Psoas muscle (tissue), 8 donors: Measurements from ENCODE around the gene VTN. TPM values are rescaled to one million over a fixed set of nuclear protein-coding genes. Genes with fewer than 3 reads are reported as not detected.

Experiments
- ATAC-seq, 4 donors: fragments of 200-7000 bp; cut with Tn5 transposase; one replicate each; pipeline ENCODE4 v1.9.1; 2020; ENCODE audit warnings: moderate library complexity in 3 of 4, mild to moderate bottlenecking in 2 of 4
- DNase-seq, 2 donors: peaks; one replicate each; pipeline ENCODE4 v3.0.0-alpha.2; 2020
- H3K27ac ChIP-seq: fragments of 200-600 bp; one replicate; pipeline ENCODE4 v1.8.0; 2022
- H3K27me3 ChIP-seq, 3 donors: fragments of 200-600 bp in 1 of 3; one replicate each; pipeline versions ENCODE4 v1.6.1 to v1.8.0; 2013 to 2022; ENCODE audit warnings: low read length in 2 of 3, mild to moderate bottlenecking in 2 of 3, moderate library complexity in 1 of 3; ENCODE audit not compliant: insufficient read depth in 3 of 3
- H3K36me3 ChIP-seq, 2 donors: fragments of 200-600 bp in 1 of 2; one replicate each; pipeline versions ENCODE4 v1.6.1 to v1.8.0; 2013 to 2022; ENCODE audit warnings: low read depth in 1 of 2, mild to moderate bottlenecking in 1 of 2, moderate library complexity in 1 of 2; ENCODE audit not compliant: insufficient read depth in 1 of 2
- H3K4me1 ChIP-seq: fragments of 200-600 bp; one replicate; pipeline ENCODE4 v1.8.0; 2022
- H3K4me3 ChIP-seq: fragments of 200-600 bp; one replicate; pipeline ENCODE4 v1.8.0; 2022; ENCODE audit warnings: mild to moderate bottlenecking
- H3K9me3 ChIP-seq: fragments of 200-600 bp; one replicate; pipeline ENCODE4 v1.8.0; 2022
- CTCF ChIP-seq: fragments of 200-600 bp; IDR thresholded peaks from one replicate; pipeline ENCODE4 v1.8.0; 2022; ENCODE audit warnings: antibody characterized with exemption
- WGBS, 3 donors: extraction: QIAGEN DNeasy Blood & Tissue Kit; methylation state at CpG; one replicate each; pipeline versions ENCODE4 v1.1.6 to v1.1.7; 2013; 5-methylcytosine and 5-hydroxymethylcytosine counted together
- intact Hi-C, 2 donors: fragments of 100-400 bp; cut with DNase I; formaldehyde crosslinking; loops; one replicate each; pipeline versions ENCODE4 v1.11.0 to v1.14.2; 2022
- polyA plus RNA-seq, 3 donors: library from polyadenylated mRNA; stranded (reverse); fragments of 200-250 nt; gene quantifications; one replicate each; pipeline ENCODE4 v1.2.3, GENCODE V29; 2013
- total RNA-seq, 4 donors: library from RNA; stranded (reverse); fragmentation: NEBNext Ultra II Directional in 2 of 4; extraction: Animal tissue kit (Norgen Biotek cat#: 25700) in 2 of 4; gene quantifications; one replicate each; pipeline versions ENCODE4 v1.2.1 to v1.2.4, GENCODE V29; 2021 to 2023
- donor health status: healthy with polysubstance abuse.
- donor health status: DM: no; HTN: no; CAD: no; lungs with moderate emphysema.
- donor health status: Bipolar disorder and iron deficiency.
- donor health status: healthy.
- donor health status: DM: yes; HTN: yes; CAD: no.
- donor health status: DM: no; HTN: no; CAD: no.
- donor health status: DM: no; HTN: no; CAD: no.
- donor health status: DM: yes; HTN: yes; CAD: no.

VTN gene
- total and polyA plus RNA-seq, 7 donors, result 0.06 to 1.2 (median 0.18) TPM; not detected in 2

- H3K9me3 ChIP-seq, result no peaks in the 10 kb centered on the region
- no peak overlapping the region for H3K27ac ChIP-seq
- no peak overlapping the region for H3K4me3 ChIP-seq
- no peak for ATAC-seq
- no peak for TF ChIP-seq CTCF
- peaks cover 3 to 57% of the 10 kb centered on the region in 2 donors for H3K36me3 ChIP-seq
- DNase-seq, result no peak
- 88 to 92% (median 89%) methylated on average over 1 of the region's 1 CpG for WGBS, 3 donors
- no peaks in the 10 kb centered on the region for H3K4me1 ChIP-seq
- H3K27me3 ChIP-seq, result no peaks in the 10 kb centered on the region
- intact Hi-C loops, result no loop called here
Measured at GRCh38 chr17:28390984-28391383, 20.9 kb upstream of the VTN start.

GRCh38 chr17:28390563-28390962 lies 20.5 kb upstream of the VTN start:
- Histone ChIP-seq H3K9me3 (no peaks in the 10 kb centered on the region), H3K36me3 (peaks cover 3 to 53% of the 10 kb centered on the region in 2 donors), H3K27me3 (no peaks in the 10 kb centered on the region), H3K27ac (no peak overlapping the region), H3K4me3 (no peak overlapping the region), H3K4me1 (no peaks in the 10 kb centered on the region)
- whole genome bisulfite sequencing, 3 donors, result 88 to 89% (median 89%) methylated on average over 2 of the region's 2 CpGs
- DNase-seq (no peak), ATAC-seq (no peak)
- no peak for TF ChIP-seq CTCF
- intact Hi-C loops, result no loop called here

GRCh38 chr17:28390141-28390540 lies 20.0 kb upstream of the VTN start:
- intact Hi-C loops, result no loop called here
- TF ChIP-seq CTCF, result no peak
- Histone ChIP-seq H3K27ac (no peak overlapping the region), H3K9me3 (no peaks in the 10 kb centered on the region), H3K27me3 (no peaks in the 10 kb centered on the region), H3K4me1 (no peaks in the 10 kb centered on the region), H3K36me3 (peaks cover 3 to 50% of the 10 kb centered on the region in 2 donors), H3K4me3 (no peak overlapping the region)
- no peak for DNase-seq
- no peak for ATAC-seq
- 88 to 95% (median 90%) methylated on average over 1 of the region's 1 CpG for WGBS, 3 donors

- intact Hi-C loops, result no loop called here
- peaks cover 3 to 46% of the 10 kb centered on the region in 2 donors for H3K36me3 ChIP-seq
- DNase-seq, result no peak
- H3K9me3 ChIP-seq, result no peaks in the 10 kb centered on the region
- no peaks in the 10 kb centered on the region for H3K4me1 ChIP-seq
- no peak overlapping the region for H3K27ac ChIP-seq
- WGBS, 3 donors, result 94 to 96% (median 96%) methylated on average over 11 of the region's 11 CpGs
- no peak overlapping the region for H3K4me3 ChIP-seq
- no peak for TF ChIP-seq CTCF
- no peak for ATAC-seq
- peaks cover 0 to 5% (median 0%) of the 10 kb centered on the region in 3 donors for H3K27me3 ChIP-seq
Measured at GRCh38 chr17:28388106-28388505, 18.0 kb upstream of the VTN start.

- DNase-seq, result no peak
- Histone ChIP-seq H3K9me3 (no peaks in the 10 kb centered on the region), H3K36me3 (peaks cover 3 to 36% of the 10 kb centered on the region in 2 donors), H3K4me3 (no peak overlapping the region), H3K27ac (no peak overlapping the region), H3K27me3 (peaks cover 0 to 5% (median 0%) of the 10 kb centered on the region in 3 donors), H3K4me1 (no peaks in the 10 kb centered on the region)
- ATAC-seq, result no peak
- no peak for TF ChIP-seq CTCF
- intact Hi-C loops, result no loop called here
Measured at GRCh38 chr17:28386391-28386790, 16.3 kb upstream of the VTN start.
